ENCODE measurements around the gene MAGI3. TPM values are rescaled to one million over a fixed set of nuclear protein-coding genes. Genes with fewer than 3 reads are reported as not detected.

The MAGI3 gene
- total and polyA plus RNA-seq, 2 donors (not counting 1 experiment from before 2014, with no cell fraction given): 0.30 to 0.67 TPM

GRCh38 chr1:113691184-113691583 lies 300.9 kb downstream of the MAGI3 start:
- no peaks in the 10 kb centered on the region for H3K79me2 ChIP-seq (ENCODE audit: control insufficient read depth, insufficient read depth, low read length)
- H3K9me3 ChIP-seq (ENCODE audit: control extremely low read depth in 1 of 3, control insufficient read depth in 2 of 3, insufficient read depth in 1 of 3, low read length in 2 of 3): peaks cover 0 to 17% (median 9%) of the 10 kb centered on the region in 3 donors
- H3K9ac ChIP-seq (ENCODE audit: low read length): no peak overlapping the region
- 100% methylated on average over 1 of the region's 2 CpGs for whole genome bisulfite sequencing (ENCODE audit: insufficient coverage)
- H3K27ac ChIP-seq (ENCODE audit: low read length in 2 of 2): no peak overlapping the region
- H3K27me3 ChIP-seq (replicated peaks in 1 of 4; ENCODE audit: control extremely low read depth in 1 of 4, control insufficient read depth in 3 of 4, insufficient read depth in 4 of 4, low read length in 3 of 4): no peaks in the 10 kb centered on the region
- H3K9me3 Mint-ChIP-seq (ENCODE audit: insufficient read depth): peaks cover 8% of the 10 kb centered on the region
- ATAC-seq (ENCODE audit: low read depth) (no peak), DNase-seq (no peak)
- intact Hi-C loops (cut with micrococcal nuclease): no loop called here
- ChIA-PET POLR2A (interaction anchor here (0.6 kb wide), 1 partner anchor 67 kb away, joined by 9 read pairs; no protein-coding TSS in a partner anchor), CTCF (no interaction called here)
- no peak overlapping the region for H2AFZ ChIP-seq (ENCODE audit: insufficient read depth, low read depth, low read length, poor library complexity, severe bottlenecking)
- no peaks in the 10 kb centered on the region for H3K36me3 ChIP-seq (replicated peaks in 1 of 2; ENCODE audit: control extremely low read depth in 1 of 2, control insufficient read depth in 1 of 2, extremely low read depth in 1 of 2, insufficient read depth in 2 of 2, low read length in 1 of 2)
- H3K27me3 Mint-ChIP-seq: no peaks in the 10 kb centered on the region
- H3K4me3 ChIP-seq (ENCODE audit: control extremely low read depth in 1 of 5, extremely low read depth in 1 of 5, insufficient read depth in 1 of 5, low read depth in 2 of 5, low read length in 4 of 5): no peak overlapping the region
- peaks cover 10% of the 10 kb centered on the region for H3K4me1 Mint-ChIP-seq
- H3K4me3 Mint-ChIP-seq: no peak overlapping the region
- no peak overlapping the region for H3K4me2 ChIP-seq (replicated peaks; ENCODE audit: low read depth, low read length, poor library complexity, severe bottlenecking)
- H4K20me1 ChIP-seq (ENCODE audit: control insufficient read depth, insufficient read depth, low read length, poor library complexity, severe bottlenecking): no peaks in the 10 kb centered on the region
- H3K27ac Mint-ChIP-seq: no peak overlapping the region
- H3K4me1 ChIP-seq (ENCODE audit: control insufficient read depth in 2 of 2, insufficient read depth in 2 of 2, low read length in 2 of 2): peaks cover 0 to 8% of the 10 kb centered on the region in 2 donors
- TF ChIP-seq CTCF (IDR thresholded peaks at IDR 0.05): no peak
- TF ChIP-seq EZH2 (IDR thresholded peaks at IDR 0.05; ENCODE audit: borderline replicate concordance, insufficient read depth, low read depth, low read length, poor library complexity, severe bottlenecking): no peak

GRCh38 chr1:113692342-113692741 lies 302.0 kb downstream of the MAGI3 start:
- H3K27me3 ChIP-seq (replicated peaks in 1 of 4; ENCODE audit: control extremely low read depth in 1 of 4, control insufficient read depth in 3 of 4, insufficient read depth in 4 of 4, low read length in 3 of 4): no peaks in the 10 kb centered on the region
- H2AFZ ChIP-seq (ENCODE audit: insufficient read depth, low read depth, low read length, poor library complexity, severe bottlenecking): no peak overlapping the region
- Mint-ChIP-seq H3K4me3 (no peak overlapping the region), H3K27me3 (no peaks in the 10 kb centered on the region), H3K27ac (no peak overlapping the region), H3K9me3 (ENCODE audit: insufficient read depth) (peaks cover 8% of the 10 kb centered on the region), H3K4me1 (peaks cover 10% of the 10 kb centered on the region)
- TF ChIP-seq EZH2 (IDR thresholded peaks at IDR 0.05; ENCODE audit: borderline replicate concordance, insufficient read depth, low read depth, low read length, poor library complexity, severe bottlenecking) (no peak), CTCF (IDR thresholded peaks at IDR 0.05) (no peak)
- H4K20me1 ChIP-seq (ENCODE audit: control insufficient read depth, insufficient read depth, low read length, poor library complexity, severe bottlenecking): no peaks in the 10 kb centered on the region
- H3K9ac ChIP-seq (ENCODE audit: low read length): no peak overlapping the region
- intact Hi-C loops (cut with micrococcal nuclease): no loop called here
- peaks cover 0 to 8% of the 10 kb centered on the region in 2 donors for H3K4me1 ChIP-seq (ENCODE audit: control insufficient read depth in 2 of 2, insufficient read depth in 2 of 2, low read length in 2 of 2)
- ChIA-PET POLR2A (no interaction called here), CTCF (no interaction called here)
- ATAC-seq (ENCODE audit: low read depth): no peak
- no CpG with 5 or more reads among the region's 2 CpGs for WGBS (ENCODE audit: insufficient coverage)
- H3K4me2 ChIP-seq (replicated peaks; ENCODE audit: low read depth, low read length, poor library complexity, severe bottlenecking): no peak overlapping the region
- no peaks in the 10 kb centered on the region for H3K79me2 ChIP-seq (ENCODE audit: control insufficient read depth, insufficient read depth, low read length)
- H3K9me3 ChIP-seq (ENCODE audit: control extremely low read depth in 1 of 3, control insufficient read depth in 2 of 3, insufficient read depth in 1 of 3, low read length in 2 of 3): peaks cover 0 to 17% (median 9%) of the 10 kb centered on the region in 3 donors
- DNase-seq: peak; percentile 7
- H3K4me3 ChIP-seq (ENCODE audit: control extremely low read depth in 1 of 5, extremely low read depth in 1 of 5, insufficient read depth in 1 of 5, low read depth in 2 of 5, low read length in 4 of 5): no peak overlapping the region
- H3K27ac ChIP-seq (ENCODE audit: low read length in 2 of 2): no peak overlapping the region
- peaks cover 0 to 3% of the 10 kb centered on the region in 2 experiments for H3K36me3 ChIP-seq (replicated peaks in 1 of 2; ENCODE audit: control extremely low read depth in 1 of 2, control insufficient read depth in 1 of 2, extremely low read depth in 1 of 2, insufficient read depth in 2 of 2, low read length in 1 of 2)

All from B cell (primary cell).